Ishikawa (cell line): ENCODE data around the gene LIMK2.

Experiments used
- YY1 ChIP-seq: IDR thresholded peaks from 2 replicates; pipeline ENCODE4 v1.6.1; 2012; ENCODE audit warnings: low read depth
- ZBTB7A ChIP-seq: IDR thresholded peaks from 2 replicates; pipeline ENCODE4 v1.6.1; 2012; ENCODE audit warnings: low read depth

- TF ChIP-seq ZBTB7A (0 out of 2 replicates have a peak, but pooled peaks have one; percentile 42), YY1 (no peak)
Observed at GRCh38 chr22:31248965-31249958, 37.2 kb downstream of the LIMK2 start.
